GM12892 (cell line): ENCODE data around the gene C1orf198.

ENCODE experiments used
- POLR2A ChIP-seq: IDR thresholded peaks from 2 replicates; pipeline ENCODE4 v1.6.1; 2011; ENCODE audit warnings: low read depth, low read length, control low read depth
- POLR2AphosphoS5 ChIP-seq: IDR thresholded peaks from 2 replicates; pipeline ENCODE4 v1.6.1; 2011; ENCODE audit warnings: low read depth, low read length, control low read depth
- TAF1 ChIP-seq: IDR thresholded peaks from 2 replicates; pipeline ENCODE4 v1.6.1; 2011; ENCODE audit warnings: low read depth, mild to moderate bottlenecking, control low read depth, low read length, borderline replicate concordance

GRCh38 chr1:230906226-230906625 lies 37.9 kb upstream of the C1orf198 start:
- no peak for TF ChIP-seq POLR2AphosphoS5
- no peak for TF ChIP-seq POLR2A
- no peak for TF ChIP-seq TAF1
